Breast epithelium (tissue), 4 donors: ENCODE data around the gene VAT1L. TPM values are rescaled to one million over a fixed set of nuclear protein-coding genes. Genes with fewer than 3 reads are reported as not detected.

Source experiments
- DNase-seq, 2 donors: peaks; one replicate each; pipeline ENCODE4 v3.0.0-alpha.2; 2019; ENCODE audit warnings: low spot score in 2 of 2
- H3K27ac ChIP-seq, 2 donors: fragments of 200-600 bp; sonication (generic) in 1 of 2; one replicate each; pipeline ENCODE4 v1.5.1; 2016 to 2019; ENCODE audit warnings: mild to moderate bottlenecking in 1 of 2
- H3K27me3 ChIP-seq, 2 donors: fragments of 200-600 bp; sonication (generic) in 1 of 2; one replicate each; pipeline versions ENCODE4 v1.5.1 to v1.6.0; 2017 to 2019; ENCODE audit warnings: control low read depth in 1 of 2, mild to moderate bottlenecking in 1 of 2
- H3K36me3 ChIP-seq: fragments of 200-600 bp; one replicate; pipeline ENCODE4 v1.5.1; 2019
- H3K4me1 ChIP-seq, 2 donors: fragments of 200-600 bp; sonication (generic); one replicate each; pipeline ENCODE4 v1.5.1; 2016 to 2019; ENCODE audit warnings: control low read depth in 1 of 2
- H3K4me3 ChIP-seq, 3 donors: fragments of 200-600 bp; sonication (generic); 1 replicate in 2 of 3; 2 replicates in 1 of 3; pipeline ENCODE4 v1.5.1; 2016 to 2019; ENCODE audit warnings: mild to moderate bottlenecking in 3 of 3, moderate library complexity in 2 of 3
- H3K9me3 ChIP-seq, 2 donors: fragments of 200-600 bp; sonication (generic) in 1 of 2; one replicate each; pipeline ENCODE4 v1.5.1; 2016 to 2019; ENCODE audit warnings: control low read depth in 1 of 2
- CTCF ChIP-seq, 3 donors: fragments of 450-650 bp; IDR thresholded peaks; one replicate each; pipeline ENCODE4 v1.5.1; 2016 to 2017; ENCODE audit warnings: antibody characterized with exemption in 3 of 3, mild to moderate bottlenecking in 3 of 3, moderate library complexity in 3 of 3
- POLR2A ChIP-seq: fragments of 450-650 bp; IDR thresholded peaks from one replicate; pipeline ENCODE4 v1.6.1; 2016; ENCODE audit warnings: antibody characterized with exemption, mild to moderate bottlenecking, moderate library complexity
- POLR2AphosphoS5 ChIP-seq, 3 donors: sonication (generic); formaldehyde crosslinking; IDR thresholded peaks; one replicate each; pipeline ENCODE4 v1.6.1; 2017; ENCODE audit warnings: antibody characterized with exemption in 3 of 3
- intact Hi-C: fragments of 100-400 bp; cut with DNase I; formaldehyde crosslinking; loops from one replicate; pipeline ENCODE4 v1.15.1; 2023; ENCODE audit warnings: low total_unique reads
- total RNA-seq, 3 donors: library from RNA; depleted of rRNA; stranded (reverse); fragments of >200 nt; gene quantifications; one replicate each; pipeline ENCODE4 v1.1.0, GENCODE V29; 2016

Gene VAT1L
- total RNA-seq, 3 donors from 2014 or later, result 0.33 to 0.88 TPM; not detected in 1

- no peaks in the 10 kb centered on the region for H3K4me1 ChIP-seq
- no peaks in the 10 kb centered on the region for H3K9me3 ChIP-seq
- no peak for DNase-seq
- intact Hi-C loops, result no loop called here
- H3K4me3 ChIP-seq, result no peak overlapping the region
- no peak overlapping the region for H3K27ac ChIP-seq
- TF ChIP-seq POLR2A (no peak), POLR2AphosphoS5 (IDR thresholded peaks at IDR 0.05) (no peak), CTCF (IDR thresholded peaks at IDR 0.05) (no peak)
- H3K27me3 ChIP-seq, result no peaks in the 10 kb centered on the region
- H3K36me3 ChIP-seq, result no peaks in the 10 kb centered on the region
These were observed 127.7 kb downstream of the VAT1L start for GRCh38 chr16:77916111-77916510.

GRCh38 chr16:77917971-77918370, 129.6 kb downstream of the VAT1L start:
- Histone ChIP-seq H3K9me3 (no peaks in the 10 kb centered on the region), H3K27me3 (no peaks in the 10 kb centered on the region), H3K4me3 (no peak overlapping the region), H3K36me3 (no peaks in the 10 kb centered on the region), H3K27ac (no peak overlapping the region), H3K4me1 (no peaks in the 10 kb centered on the region)
- no peak for DNase-seq
- TF ChIP-seq POLR2A (no peak), CTCF (IDR thresholded peaks at IDR 0.05) (no peak), POLR2AphosphoS5 (IDR thresholded peaks at IDR 0.05) (no peak)
- intact Hi-C loops, result no loop called here

- intact Hi-C loops, result no loop called here
- no peaks in the 10 kb centered on the region for H3K4me1 ChIP-seq
- no peaks in the 10 kb centered on the region for H3K36me3 ChIP-seq
- no peak for TF ChIP-seq POLR2A
- TF ChIP-seq POLR2AphosphoS5 (IDR thresholded peaks at IDR 0.05), result no peak
- no peak for TF ChIP-seq CTCF (IDR thresholded peaks at IDR 0.05)
- no peak for DNase-seq
- no peaks in the 10 kb centered on the region for H3K27me3 ChIP-seq
- no peak overlapping the region for H3K4me3 ChIP-seq
- H3K27ac ChIP-seq, result no peak overlapping the region
- H3K9me3 ChIP-seq, result no peaks in the 10 kb centered on the region
These were observed 130.7 kb downstream of the VAT1L start for GRCh38 chr16:77918809-77919707.

- no peaks in the 10 kb centered on the region for H3K27me3 ChIP-seq
- no peak overlapping the region for H3K4me3 ChIP-seq
- TF ChIP-seq POLR2A (no peak), POLR2AphosphoS5 (IDR thresholded peaks at IDR 0.05) (no peak), CTCF (IDR thresholded peaks at IDR 0.05) (no peak)
- no peak overlapping the region for H3K27ac ChIP-seq
- no peaks in the 10 kb centered on the region for H3K4me1 ChIP-seq
- H3K36me3 ChIP-seq, result no peaks in the 10 kb centered on the region
- no peak for DNase-seq
- H3K9me3 ChIP-seq, result no peaks in the 10 kb centered on the region
- intact Hi-C loops, result no loop called here
These were observed 131.5 kb downstream of the VAT1L start for GRCh38 chr16:77919761-77920415.

- Histone ChIP-seq H3K9me3 (no peaks in the 10 kb centered on the region), H3K27ac (no peak overlapping the region), H3K36me3 (no peaks in the 10 kb centered on the region), H3K4me3 (no peak overlapping the region), H3K4me1 (no peaks in the 10 kb centered on the region), H3K27me3 (no peaks in the 10 kb centered on the region)
- no peak for DNase-seq
- TF ChIP-seq POLR2AphosphoS5 (IDR thresholded peaks at IDR 0.05) (no peak), CTCF (IDR thresholded peaks at IDR 0.05) (no peak), POLR2A (no peak)
- intact Hi-C loops, result no loop called here
These were observed 132.6 kb downstream of the VAT1L start for GRCh38 chr16:77920984-77921383.
